ENCODE results near the gene C1orf226. TPM values are rescaled to one million over a fixed set of nuclear protein-coding genes. Genes with fewer than 3 reads are reported as not detected.

C1orf226 gene
- total and polyA plus RNA-seq, 2 of the 4 experiments (the other 2 are of a cell fraction) = under 0.01 to 0.10 TPM

DNA sequence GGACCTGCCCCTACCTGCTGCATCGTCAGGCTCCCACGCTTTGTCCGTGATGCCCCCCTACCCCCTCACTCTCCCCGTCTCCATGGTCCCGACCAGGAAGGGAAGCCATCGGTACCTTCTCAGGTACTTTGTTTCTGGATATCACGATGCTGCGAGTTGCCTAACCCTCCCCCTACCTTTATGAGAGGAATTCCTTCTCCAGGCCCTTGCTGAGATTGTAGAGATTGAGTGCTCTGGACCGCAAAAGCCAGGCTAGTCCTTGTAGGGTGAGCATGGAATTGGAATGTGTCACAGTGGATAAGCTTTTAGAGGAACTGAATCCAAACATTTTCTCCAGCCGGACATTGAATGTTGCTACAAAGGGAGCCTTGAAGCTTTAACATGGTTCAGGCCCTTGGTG is 13.8 kb upstream of the C1orf226 start:
- no peaks in the 10 kb centered on the region for H4K20me1 ChIP-seq (ENCODE audit: insufficient read depth, low read length)
- no peak overlapping the region for H3K9ac ChIP-seq (ENCODE audit: low read depth, low read length)
- H2BK5ac ChIP-seq (ENCODE audit: low read depth, low read length, poor library complexity, severe bottlenecking) = no peak overlapping the region
- 67% methylated on average over 4 of the region's 10 CpGs; no CpG with 5 or more reads in 1 of the 2 experiments for WGBS, 2 experiments (ENCODE audit: extremely low coverage in 2 of 2, insufficient read length in 1 of 2)
- no peak overlapping the region for H2BK15ac ChIP-seq (ENCODE audit: low read depth, low read length)
- no peak overlapping the region for H2BK120ac ChIP-seq (ENCODE audit: low read depth, low read length)
- no peak overlapping the region for H3K4me3 ChIP-seq (ENCODE audit: insufficient read depth, low read depth, low read length)
- no peak overlapping the region for H3K23ac ChIP-seq (ENCODE audit: low read depth, low read length)
- in situ Hi-C loops (cut with MboI; ENCODE audit: low sequenced_read_pairs) = no loop called here
- H3K9me1 ChIP-seq (ENCODE audit: insufficient read depth, low read length) = no peaks in the 10 kb centered on the region
- H2AK5ac ChIP-seq (ENCODE audit: low read depth, low read length) = no peak overlapping the region
- H3K9me3 ChIP-seq (ENCODE audit: control insufficient read depth, insufficient read depth, low read length) = no peaks in the 10 kb centered on the region
- POLR2A ChIA-PET (ENCODE audit: unreplicated experiment) = no interaction called here
- BruUV-seq (replicated peaks) = no TSS peak
- H4K8ac ChIP-seq (ENCODE audit: low read depth in 2 of 2, low read length in 2 of 2) = no peak overlapping the region
- no peak overlapping the region for H3K27ac ChIP-seq (ENCODE audit: insufficient read depth, low read length)
- no peak overlapping the region for H4K5ac ChIP-seq (ENCODE audit: low read depth, low read length)
- DNase-seq = no peak
- H3K18ac ChIP-seq (ENCODE audit: low read depth, low read length) = no peak overlapping the region
- no peak overlapping the region for H2AK9ac ChIP-seq (replicated peaks; ENCODE audit: low read depth, low read length, poor library complexity)
- H3K56ac ChIP-seq (ENCODE audit: extremely low read depth, insufficient read depth, low read length) = no peak overlapping the region
- no peak for ATAC-seq (ENCODE audit: low read depth)
- H3K79me1 ChIP-seq (ENCODE audit: low read depth in 1 of 2, low read length in 2 of 2) = no peaks in the 10 kb centered on the region
- no peak overlapping the region for H3K4me2 ChIP-seq (ENCODE audit: low read depth, low read length)
- no peak overlapping the region for H2BK20ac ChIP-seq (ENCODE audit: low read depth, low read length)
- H3K27me3 ChIP-seq (ENCODE audit: control insufficient read depth, insufficient read depth, low read length) = peaks cover 18% of the 10 kb centered on the region
- H4K91ac ChIP-seq (ENCODE audit: insufficient read depth, low read depth, low read length) = no peak overlapping the region
- dilution Hi-C loops (cut with HindIII; ENCODE audit: low sequenced_read_pairs, unreplicated experiment) = no loop called here
- CTCF ChIA-PET = interaction anchor here (1.2 to 1.5 kb wide), 3 partner anchors 11 to 312 kb away, joined by 3 to 5 read pairs (median 4); no protein-coding TSS in a partner anchor
- TF ChIP-seq BHLHE40 (IDR thresholded peaks at IDR 0.05; ENCODE audit: low read depth, low read length) = no peak
- no peak for TF ChIP-seq ELK1 (IDR thresholded peaks at IDR 0.05; ENCODE audit: borderline replicate concordance, low read depth, low read length)
- TF ChIP-seq, protein P1, sequence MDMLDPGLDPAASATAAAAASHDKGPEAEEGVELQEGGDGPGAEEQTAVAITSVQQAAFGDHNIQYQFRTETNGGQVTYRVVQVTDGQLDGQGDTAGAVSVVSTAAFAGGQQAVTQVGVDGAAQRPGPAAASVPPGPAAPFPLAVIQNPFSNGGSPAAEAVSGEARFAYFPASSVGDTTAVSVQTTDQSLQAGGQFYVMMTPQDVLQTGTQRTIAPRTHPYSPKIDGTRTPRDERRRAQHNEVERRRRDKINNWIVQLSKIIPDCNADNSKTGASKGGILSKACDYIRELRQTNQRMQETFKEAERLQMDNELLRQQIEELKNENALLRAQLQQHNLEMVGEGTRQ (IDR thresholded peaks at IDR 0.05; ENCODE audit: low read depth, low read length) = no peak
- no peak for TF ChIP-seq POLR2A (IDR thresholded peaks at IDR 0.05; ENCODE audit: low read depth, low read length)
- no peak for TF ChIP-seq NFE2L2 (IDR thresholded peaks at IDR 0.05; ENCODE audit: low read depth, low read length)
- no peak for TF ChIP-seq RCOR1 (IDR thresholded peaks at IDR 0.05; ENCODE audit: insufficient replicate concordance, low read length)
- TF ChIP-seq RAD21 (IDR thresholded peaks at IDR 0.05; ENCODE audit: low read length) = no peak
- no peak for TF ChIP-seq MAFK (IDR thresholded peaks at IDR 0.05; ENCODE audit: low read depth, low read length)
- TF ChIP-seq MXI1 (IDR thresholded peaks at IDR 0.05; ENCODE audit: borderline replicate concordance, low read depth, low read length) = no peak
- no peak for TF ChIP-seq CHD1 (IDR thresholded peaks at IDR 0.05; ENCODE audit: low read depth, low read length)
- TF ChIP-seq SMC3 (IDR thresholded peaks at IDR 0.05; ENCODE audit: low read depth, low read length) = no peak
- no peak for TF ChIP-seq CTCF (conservative IDR thresholded peaks at IDR 0.05; ENCODE audit: low read depth, low read length)
- H3K4me1 ChIP-seq (ENCODE audit: control insufficient read depth, insufficient read depth, low read length) = no peaks in the 10 kb centered on the region
- intact Hi-C loops (cut with micrococcal nuclease) = no loop called here
- H2AFZ ChIP-seq (replicated peaks; ENCODE audit: low read length, poor library complexity) = no peak overlapping the region
- H3K36me3 ChIP-seq (ENCODE audit: control insufficient read depth, insufficient read depth, low read length) = no peaks in the 10 kb centered on the region
- H3K14ac ChIP-seq (replicated peaks; ENCODE audit: low read depth, low read length) = no peak overlapping the region
- no peak overlapping the region for H3K4ac ChIP-seq (ENCODE audit: low read depth, low read length)

Measured in IMR-90 (cell line).